Femur (tissue), 1 donor: ENCODE data around the gene TMPRSS11B.
"Not testable (repeated sequence)": the region's sequence is repeated elsewhere in the genome, so short reads cannot be mapped to it uniquely, and the experiment has no call there.

Experiments used
- DNase-seq: peaks from one replicate; pipeline ENCODE4 v3.0.0-alpha.2; 2017

The TMPRSS11B gene, protein sequence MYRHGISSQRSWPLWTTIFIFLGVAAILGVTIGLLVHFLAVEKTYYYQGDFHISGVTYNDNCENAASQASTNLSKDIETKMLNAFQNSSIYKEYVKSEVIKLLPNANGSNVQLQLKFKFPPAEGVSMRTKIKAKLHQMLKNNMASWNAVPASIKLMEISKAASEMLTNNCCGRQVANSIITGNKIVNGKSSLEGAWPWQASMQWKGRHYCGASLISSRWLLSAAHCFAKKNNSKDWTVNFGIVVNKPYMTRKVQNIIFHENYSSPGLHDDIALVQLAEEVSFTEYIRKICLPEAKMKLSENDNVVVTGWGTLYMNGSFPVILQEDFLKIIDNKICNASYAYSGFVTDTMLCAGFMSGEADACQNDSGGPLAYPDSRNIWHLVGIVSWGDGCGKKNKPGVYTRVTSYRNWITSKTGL

DNA sequence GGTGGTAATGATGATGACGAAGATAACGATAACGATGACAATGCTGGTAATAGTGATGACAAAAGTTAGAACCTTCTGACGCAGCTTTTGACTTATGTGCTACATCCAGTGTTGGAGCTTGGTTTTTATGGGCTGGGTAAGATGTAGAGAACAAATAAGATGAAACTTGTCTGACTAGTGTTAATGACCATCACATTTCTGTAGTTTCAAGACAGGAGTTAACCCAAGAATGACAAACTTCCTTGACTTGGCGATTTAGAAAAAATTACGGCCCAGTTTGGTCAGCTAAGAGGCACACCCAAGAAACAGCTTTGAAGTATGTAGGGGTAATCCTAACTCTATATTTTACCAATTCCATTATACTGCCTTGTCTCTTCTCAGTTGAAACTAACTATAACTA, at the start of gene TMPRSS11B:
Gene TMPRSS11B, minus strand, starts transcription at position 101 of the 400 bp plus-strand sequence. CDS start 136 bp downstream, outside the sequence.
- no peak for DNase-seq

DNA sequence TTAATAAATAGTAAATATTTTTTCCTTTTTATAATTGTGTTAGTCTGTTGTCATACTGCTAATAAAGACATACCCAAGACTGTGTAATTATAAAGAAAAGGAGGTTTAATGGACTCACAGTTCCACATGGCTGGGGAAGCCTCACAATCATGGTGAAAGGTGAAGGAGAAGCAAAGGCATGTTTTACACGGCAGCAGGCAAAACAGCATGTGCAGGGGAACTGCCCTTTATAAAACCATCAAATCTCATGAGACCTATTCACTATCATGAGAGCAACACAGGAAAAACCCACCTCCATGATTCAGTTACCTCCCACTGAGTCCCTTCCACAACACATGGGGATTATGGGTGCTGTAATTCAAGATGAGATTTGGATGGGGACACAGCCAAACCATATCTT, 45.8 kb upstream of the TMPRSS11B start:
- no peak for DNase-seq

DNA sequence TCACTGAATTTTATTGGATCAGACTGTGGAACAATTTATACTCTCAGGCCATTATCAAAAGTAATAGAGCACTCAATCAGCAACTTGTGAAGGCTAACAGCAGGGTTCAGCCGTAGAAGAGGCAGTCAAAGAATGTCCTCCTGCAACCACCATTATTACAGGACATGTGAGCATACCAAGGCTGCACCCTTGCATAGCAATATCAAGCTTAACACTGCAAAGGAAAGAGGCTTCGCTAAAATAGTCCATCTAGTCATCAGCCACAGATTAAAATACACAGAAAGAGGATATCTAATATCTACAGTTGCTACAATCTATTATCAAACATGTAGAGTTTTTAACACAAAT, 42.9 kb upstream of the TMPRSS11B start:
- no peak for DNase-seq

DNA sequence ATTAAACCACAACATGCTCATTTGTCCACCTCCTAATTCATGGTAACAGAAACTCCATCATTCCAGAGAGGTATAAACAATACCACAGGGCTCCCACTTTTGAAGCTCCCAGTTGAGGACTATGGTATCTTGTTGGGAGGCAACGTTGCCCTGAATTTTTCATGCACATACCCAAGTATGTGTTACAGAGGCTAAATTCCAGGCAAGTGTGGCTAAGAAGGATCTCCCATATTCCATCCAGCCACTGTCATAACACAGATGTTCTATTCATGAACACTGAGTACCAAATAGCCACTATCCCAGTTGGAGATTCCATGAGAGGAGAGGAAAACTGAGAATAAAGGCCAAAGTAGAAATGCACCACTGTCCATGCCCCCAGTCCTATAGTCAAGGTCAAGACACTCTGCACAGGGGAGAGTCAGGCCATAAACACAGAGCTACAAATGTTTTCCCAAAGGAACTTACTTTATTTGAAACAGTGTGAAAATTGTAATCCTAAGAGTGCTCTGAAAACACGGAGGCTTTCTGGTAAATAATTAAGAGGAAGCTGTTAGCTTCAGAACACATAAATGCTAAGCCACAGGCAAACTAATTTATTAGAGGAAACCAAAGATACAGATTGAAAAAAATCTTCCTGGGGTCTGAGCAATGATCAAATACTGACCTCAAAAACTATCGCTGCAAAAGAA, 42.4 kb upstream of the TMPRSS11B start:
- no peak for DNase-seq

DNA sequence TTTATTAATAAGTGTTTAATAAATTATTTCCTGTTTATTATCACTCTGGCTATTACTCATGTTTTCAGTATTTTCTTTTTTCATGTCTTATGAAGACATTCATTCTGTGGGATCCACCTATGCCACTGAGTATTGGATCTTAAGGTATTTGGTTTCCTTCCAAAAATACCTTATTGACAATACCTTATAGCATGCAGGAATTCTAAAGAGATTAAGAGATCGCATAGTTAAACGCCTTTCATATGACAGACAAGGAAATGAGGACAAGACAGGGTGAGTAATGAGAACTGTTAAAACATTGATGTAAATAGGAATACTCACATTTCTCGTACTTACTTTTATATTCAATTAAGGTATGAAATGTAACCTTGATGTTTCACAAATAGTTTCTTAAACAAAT, 38.2 kb upstream of the TMPRSS11B start:
- DNase-seq: no peak

DNA sequence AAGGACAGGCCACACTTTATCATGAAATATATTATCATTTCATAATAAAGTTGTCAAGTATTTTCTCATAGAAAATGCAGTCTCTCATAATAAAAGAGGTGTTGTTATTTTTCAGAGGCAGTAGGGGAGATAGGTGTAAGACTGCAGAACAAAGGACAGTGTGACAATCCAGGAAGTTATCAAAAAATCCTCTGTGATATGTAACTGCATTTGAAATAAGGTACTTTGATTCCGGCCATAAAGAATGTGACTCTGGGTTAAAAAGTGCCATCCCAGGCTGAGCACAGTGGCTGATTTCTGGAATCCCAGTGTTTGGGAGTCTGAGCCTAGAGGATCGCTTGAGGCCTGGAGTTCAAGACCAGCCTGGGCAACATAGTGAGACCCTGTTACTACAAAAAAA, 37.6 kb upstream of the TMPRSS11B start:
- no peak for DNase-seq

DNA sequence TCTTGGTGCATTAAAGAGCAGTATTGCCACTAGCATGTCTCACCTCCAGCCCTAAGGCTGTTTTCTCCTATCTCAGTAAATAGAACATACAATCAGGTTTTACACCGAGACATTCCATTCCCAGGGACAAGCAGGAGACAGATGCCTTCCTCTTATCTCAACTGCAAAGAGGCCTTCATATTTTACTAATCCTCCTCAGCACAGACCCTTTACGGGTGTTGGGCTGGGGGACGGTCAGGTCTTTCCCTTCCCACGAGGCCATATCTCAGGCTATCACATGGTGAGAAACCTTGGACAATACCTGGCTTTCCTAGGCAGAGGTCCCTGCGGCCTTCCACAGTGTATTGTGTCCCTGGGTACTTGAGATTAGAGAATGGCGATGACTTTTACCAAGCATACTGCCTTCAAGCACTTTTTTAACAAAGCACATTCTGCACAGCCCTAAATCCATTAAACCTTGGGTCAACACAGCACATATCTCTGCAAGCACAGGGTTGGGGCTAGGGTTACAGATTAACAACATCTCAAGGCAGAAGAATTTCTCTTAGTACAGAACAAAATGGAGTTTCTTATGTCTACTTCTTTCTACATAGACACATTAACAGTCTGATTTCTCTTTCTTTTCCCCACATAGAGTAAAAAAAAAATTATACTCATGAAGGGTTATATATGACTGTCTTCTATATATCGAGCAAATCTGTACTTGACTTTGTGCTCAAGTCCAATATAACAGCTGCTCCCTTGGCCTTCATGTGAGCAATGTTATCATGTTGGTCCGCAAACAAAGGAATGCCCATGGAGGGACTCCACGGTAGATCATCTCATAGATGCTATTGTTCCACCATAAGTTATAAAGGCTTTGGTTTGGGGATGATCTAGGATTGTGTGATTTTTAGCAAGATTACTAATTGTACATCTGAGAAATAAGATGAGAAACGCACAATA, 36.6 kb upstream of the TMPRSS11B start:
- not testable (repeated sequence) for DNase-seq

DNA sequence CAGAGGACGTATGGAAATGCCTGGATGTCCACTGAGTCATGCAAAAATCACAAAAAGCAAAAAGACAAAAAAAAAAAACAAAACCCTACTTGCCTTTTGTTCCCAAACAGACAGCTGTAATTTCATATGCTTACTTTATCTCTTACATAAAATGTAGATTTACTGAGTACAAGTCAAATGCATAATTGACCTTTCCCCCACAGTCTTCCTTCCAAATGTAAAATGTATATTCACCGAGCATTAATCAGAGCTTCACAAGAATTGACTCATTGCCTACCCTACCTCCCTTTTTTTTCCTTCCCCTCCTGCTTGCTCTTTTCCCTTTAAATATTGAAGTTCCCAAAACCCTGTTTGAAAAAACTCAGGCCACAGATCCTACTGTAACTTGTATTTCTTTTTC, 32.5 kb upstream of the TMPRSS11B start:
- no peak for DNase-seq

DNA sequence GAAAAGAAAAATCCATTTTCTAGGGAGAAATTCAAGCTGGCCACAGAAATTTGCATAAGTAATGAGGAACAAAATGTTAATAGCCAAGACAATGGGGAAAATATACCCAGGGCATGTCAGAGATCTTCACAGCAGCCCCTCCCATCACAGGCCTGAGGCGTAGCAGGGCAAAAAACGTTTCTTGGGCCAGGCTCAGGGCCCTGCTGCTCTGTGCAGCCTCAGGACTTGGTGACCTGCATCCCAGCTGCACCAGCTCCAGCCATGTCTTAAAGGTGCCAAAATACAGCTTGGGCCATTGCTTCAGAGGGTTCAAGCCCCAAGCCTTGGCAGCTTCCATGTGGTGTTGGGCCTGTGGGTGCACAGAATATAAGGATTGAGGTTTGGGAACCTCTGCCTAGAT, 32.1 kb upstream of the TMPRSS11B start:
- no peak for DNase-seq

DNA sequence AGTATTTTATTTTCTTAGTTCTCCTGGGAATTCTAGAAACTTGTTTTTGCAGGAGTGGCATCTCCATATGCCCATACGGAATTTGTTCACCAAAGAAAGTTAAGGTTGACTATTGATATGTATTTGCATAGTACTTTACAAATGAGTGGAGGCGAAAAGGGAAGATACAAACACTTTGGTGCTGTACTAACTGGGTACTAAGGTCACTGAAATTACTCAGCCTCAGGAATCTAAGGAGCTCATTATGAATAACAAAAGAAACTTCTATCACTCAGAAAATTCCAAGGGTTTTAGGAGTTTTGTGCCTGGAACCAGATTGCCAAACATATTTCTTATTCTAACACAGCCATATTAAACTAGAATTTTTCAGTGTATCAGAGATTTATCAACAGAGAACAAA, 27.4 kb upstream of the TMPRSS11B start:
- DNase-seq: no peak

DNA sequence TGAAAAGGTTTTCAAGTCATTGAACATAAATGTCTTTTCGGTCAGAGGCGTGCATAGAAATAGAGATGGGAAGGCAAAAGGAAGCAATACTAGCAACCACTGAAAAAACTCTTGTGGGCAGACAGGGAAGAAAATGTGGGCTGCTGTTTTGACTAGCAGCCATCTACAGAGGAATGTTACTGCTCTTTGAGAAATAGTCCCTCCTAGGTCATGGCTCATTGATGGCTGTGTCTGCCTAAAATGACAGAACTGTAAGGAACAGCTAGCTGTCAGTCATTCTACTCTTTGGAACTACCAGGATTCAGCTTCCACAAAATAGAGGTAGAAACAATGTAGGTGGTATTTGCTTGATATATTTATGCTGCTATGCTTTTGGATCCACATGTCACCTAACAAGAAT, 26.9 kb upstream of the TMPRSS11B start:
- DNase-seq: no peak

DNA sequence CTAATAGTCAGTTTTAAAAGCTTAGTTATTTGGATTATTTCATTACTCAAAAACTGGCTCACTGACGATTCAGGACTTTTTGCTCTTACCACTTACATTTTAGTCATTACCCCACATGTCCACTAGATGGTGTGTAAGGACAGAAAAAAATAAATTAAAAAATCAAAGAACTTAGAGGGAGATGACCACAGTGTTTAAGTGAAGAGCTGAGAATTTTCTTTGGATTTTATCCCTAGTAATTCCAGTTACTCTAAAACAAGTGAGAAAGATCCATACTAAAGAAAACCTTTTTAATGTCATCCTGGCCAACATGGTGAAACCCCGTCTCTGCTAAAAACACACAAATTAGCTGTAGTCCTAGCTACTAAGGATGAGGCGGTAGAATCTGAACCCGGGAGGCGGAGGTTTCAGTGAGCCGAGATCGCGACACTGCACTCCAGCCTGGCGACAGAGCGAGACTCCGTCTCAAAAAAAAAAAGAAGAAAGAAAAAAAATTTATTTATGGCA, 26.4 kb upstream of the TMPRSS11B start:
- no peak for DNase-seq

DNA sequence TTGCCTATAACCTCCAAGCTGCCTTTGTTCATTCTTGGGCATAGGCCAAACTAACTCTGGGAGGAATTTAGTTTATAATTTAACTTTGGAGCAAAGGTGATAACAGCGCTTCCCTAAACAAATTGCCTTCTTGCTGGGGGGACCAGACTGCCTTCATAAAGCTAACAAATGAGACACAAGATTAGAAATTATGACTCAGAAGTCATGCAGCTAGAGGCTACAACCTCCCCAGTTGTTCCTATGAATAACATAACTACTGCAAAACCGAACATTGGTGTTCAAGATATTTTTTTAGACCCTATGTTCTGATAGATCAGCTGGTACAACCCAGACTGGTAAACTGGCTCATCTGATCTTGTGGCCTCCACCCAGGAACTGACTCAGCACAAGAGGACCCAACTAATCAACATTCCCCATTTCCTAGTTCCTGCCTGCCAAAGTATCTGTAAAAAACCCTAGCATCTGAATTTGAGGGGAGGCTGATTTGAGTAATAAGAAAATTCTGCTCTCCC, 22.0 kb upstream of the TMPRSS11B start:
- no peak for DNase-seq

DNA sequence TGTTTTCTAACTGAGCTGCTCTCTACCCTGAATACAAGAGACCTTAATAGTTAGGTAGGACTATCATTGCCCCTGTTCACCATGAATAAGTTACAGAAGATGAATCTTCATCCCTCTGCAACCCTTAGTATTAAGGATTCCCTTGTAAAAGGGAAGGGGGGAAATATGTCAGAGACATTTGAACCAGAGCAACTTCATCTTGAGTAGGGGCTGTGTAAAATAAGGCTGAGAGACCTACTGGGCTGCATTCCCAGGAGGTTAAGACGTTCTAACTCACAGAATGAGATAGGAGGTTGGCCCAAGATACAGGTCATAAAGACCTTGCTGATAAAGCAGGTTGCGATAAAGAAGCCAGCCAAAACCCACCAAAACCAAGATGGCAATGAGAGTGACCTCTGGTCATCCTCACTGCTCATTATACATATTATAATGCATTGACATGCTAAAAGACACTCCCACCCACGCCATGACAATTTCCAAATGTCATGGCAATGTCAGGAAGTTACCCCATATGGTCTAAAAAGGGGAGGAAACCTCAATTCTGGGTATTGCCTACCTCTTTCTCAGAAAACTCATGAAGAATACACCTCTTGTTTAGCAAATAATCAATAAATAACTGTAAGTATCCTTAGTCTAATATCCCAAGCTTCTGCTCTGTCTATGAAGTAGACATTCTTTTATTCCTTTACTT, 19.5 kb upstream of the TMPRSS11B start:
- DNase-seq: no peak

DNA sequence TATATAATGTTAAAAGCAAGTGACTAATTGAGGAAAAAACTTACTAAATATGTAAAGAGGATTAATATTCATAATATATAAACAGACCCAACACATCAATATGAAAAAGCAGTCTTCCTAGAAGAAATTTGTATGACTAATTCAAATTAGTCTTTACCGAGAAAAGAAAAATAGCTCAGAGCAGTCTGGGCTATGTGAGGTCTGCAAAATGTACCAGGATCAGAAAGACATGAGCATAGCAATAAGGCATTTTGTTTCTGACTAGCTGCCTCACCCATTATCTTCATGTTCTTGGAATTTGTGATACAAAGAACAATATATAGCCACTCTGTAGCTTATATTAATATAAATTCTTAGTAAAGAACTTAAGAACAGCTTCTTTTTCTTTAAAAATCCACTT, 13.7 kb upstream of the TMPRSS11B start:
- no peak for DNase-seq

DNA sequence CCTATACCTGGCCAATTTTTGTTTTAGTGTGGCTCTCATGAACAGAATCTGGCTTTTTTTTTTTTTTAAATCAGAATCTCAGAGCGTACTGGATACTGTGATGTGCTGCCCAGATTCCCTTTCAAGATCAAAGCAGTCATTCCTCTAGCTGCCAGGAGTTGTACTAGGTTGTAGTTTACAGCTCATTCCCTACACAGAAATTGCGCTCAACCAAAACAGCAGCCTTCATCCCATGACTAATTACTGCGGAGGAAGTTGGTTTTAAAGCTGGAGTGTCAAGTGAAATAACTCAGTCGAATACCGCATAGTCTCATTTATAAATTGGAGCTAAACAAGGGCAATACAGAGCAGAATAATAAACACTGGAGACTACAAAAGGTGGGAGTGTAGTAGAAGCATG, 12.2 kb upstream of the TMPRSS11B start:
- no peak for DNase-seq

DNA sequence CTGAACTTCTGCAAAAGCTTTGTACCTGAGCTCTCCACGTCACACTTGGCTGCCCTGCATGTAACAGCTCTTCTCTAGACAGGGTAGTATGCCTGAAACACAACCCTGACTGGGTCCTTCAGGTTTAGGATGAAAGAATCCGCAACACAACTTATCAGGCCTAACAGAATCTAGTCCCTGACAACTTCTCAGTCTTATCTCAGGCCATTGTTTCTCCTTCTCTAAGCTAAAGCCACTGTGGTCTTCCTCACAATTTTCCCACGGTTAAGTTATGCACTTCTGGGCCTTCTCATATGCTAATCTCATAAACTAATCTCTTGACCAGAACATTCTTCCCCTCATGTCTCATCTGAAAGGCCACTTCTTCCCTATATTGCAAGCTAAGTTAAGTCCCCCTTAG, 10.8 kb upstream of the TMPRSS11B start:
- no peak for DNase-seq

DNA sequence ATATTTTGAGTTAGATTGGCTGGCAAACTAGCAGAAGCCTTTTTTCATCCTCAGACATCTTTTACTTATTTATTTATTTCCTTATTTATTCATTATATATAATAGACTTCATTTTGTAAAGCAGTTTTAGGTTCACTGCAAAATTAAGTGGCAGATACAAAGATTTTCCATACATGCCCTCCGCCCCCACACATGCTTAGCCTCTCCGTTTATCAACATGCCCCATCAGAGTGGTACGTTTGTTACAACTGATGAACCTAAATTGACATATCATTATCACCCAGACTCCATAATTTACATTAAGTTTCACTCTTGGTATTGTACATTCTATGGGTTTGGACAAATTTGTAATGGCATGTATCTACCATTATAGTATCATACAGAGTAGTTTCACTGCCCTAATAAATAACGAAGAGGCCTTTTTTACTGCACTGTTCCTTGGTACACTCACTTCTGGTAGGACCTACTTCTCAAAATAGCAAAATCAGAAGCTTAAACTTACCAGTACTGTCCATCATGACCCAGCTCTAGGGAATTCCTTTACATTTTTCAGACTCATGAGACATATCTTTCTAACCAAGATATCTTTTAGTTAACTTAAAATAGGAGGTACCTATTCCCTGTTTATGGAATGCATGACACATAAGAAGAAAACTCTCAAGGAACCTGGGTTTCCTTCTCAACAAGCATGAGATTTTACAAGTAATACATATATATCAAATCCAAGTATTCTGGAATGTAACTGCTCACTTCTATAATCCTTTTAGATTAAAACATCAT, 4.8 kb upstream of the TMPRSS11B start:
- DNase-seq: no peak

DNA sequence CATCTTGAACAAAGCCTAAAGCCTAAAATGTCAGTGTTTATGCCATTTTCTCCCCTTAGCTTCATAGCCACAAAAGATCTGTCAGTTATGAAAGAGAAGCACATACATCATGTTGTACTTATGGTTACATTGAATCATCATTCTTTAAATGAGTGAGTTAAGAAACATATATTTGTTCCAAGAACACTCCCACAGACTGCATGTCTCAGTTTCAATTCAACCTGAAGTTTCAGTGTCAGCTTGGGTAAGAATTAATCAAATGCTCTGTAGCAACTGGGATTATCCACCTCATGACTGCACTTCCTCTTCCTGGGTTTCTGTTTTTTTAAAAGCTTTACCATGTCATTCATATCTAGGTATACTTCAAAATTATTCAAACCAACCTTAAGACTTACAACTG, 3.9 kb upstream of the TMPRSS11B start:
- no peak for DNase-seq

DNA sequence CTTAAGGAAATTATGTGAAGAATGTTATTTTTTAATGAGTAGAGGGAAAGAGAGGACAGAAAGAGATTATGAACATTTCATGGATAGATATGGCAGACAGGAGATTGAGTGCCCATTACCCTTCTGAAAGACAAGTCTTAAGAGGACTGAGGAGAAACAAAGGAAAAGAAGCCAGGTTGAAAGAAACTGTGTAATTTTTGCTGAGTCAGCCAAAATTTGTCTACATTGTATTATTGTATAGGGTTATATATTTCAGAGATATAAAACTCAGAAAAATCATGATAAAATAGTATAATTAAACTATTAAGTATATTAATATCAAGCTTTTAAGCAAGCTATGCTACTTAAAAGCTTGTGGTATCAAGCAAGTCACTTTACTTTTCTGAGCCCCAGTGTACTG, 4.9 kb downstream of the TMPRSS11B start:
- no peak for DNase-seq

DNA sequence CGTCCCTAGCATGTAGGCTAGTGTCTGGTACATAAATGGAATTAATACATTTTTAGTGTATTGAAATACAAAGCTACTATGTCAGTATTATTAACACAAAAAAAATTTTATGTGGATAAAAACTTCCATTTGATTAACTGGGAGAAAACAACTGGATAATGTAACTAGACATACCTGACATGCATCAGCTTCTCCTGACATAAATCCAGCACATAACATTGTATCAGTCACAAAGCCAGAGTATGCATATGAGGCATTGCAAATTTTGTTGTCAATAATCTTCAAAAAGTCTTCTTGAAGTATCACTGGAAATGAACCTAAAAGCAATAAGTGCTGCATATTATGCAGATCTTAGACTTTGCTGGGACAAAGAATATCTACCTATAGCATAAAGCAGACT, 16.9 kb downstream of the TMPRSS11B start:
- DNase-seq: no peak

DNA sequence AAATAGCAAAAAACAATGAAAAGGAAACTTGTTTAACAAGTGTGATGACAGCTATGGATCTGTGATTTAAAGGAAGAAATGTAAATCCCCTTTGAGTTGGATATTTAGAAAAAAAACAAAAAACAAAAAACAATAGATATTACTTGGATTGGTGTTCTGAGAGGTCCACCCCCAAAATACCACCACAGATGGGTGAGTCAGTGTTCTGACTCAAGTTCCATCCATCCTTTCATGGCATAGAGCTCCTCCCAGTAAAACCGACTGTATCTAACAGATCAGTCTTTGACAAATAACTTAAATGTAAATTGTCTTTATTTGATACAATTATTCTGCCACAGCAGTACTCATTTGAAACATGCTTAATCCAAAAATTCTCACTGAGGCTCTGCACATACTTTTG, 27.4 kb downstream of the TMPRSS11B start:
- DNase-seq: no peak
